HEK293T (cell line): ENCODE data around the gene CADM4.

Experiments
- ARNT ChIP-seq: fragments of 450-650 bp; IDR thresholded peaks from 2 replicates; pipeline ENCODE4 v1.6.1; 2017; ENCODE audit warnings: mild to moderate bottlenecking
- BHLHE40 ChIP-seq: fragments of 450-650 bp; IDR thresholded peaks from 2 replicates; pipeline ENCODE4 v1.6.1; 2016; ENCODE audit warnings: mild to moderate bottlenecking, moderate library complexity, borderline replicate concordance
- CTBP1 ChIP-seq: fragments of 450-650 bp; IDR thresholded peaks from 2 replicates; pipeline ENCODE4 v1.6.1; 2016; ENCODE audit warnings: borderline replicate concordance
- ELF4 ChIP-seq: fragments of 450-650 bp; IDR thresholded peaks from 2 replicates; pipeline ENCODE4 v1.6.1; 2017; ENCODE audit warnings: antibody characterized with exemption
- FOXA1 ChIP-seq: fragments of 450-650 bp; IDR thresholded peaks from 2 replicates; pipeline ENCODE4 v1.6.1; 2016; ENCODE audit warnings: mild to moderate bottlenecking
- FOXK2 ChIP-seq: fragments of 450-650 bp; IDR thresholded peaks from 2 replicates; pipeline ENCODE4 v1.6.1; 2016; ENCODE audit warnings: mild to moderate bottlenecking
- FOXM1 ChIP-seq: fragments of 450-650 bp; IDR thresholded peaks from 2 replicates; pipeline ENCODE4 v1.6.1; 2017; ENCODE audit warnings: mild to moderate bottlenecking, borderline replicate concordance
- HDGF ChIP-seq: fragments of 450-650 bp; IDR thresholded peaks from 2 replicates; pipeline ENCODE4 v1.6.1; 2017; ENCODE audit warnings: antibody characterized with exemption, borderline replicate concordance
- L3MBTL2 ChIP-seq: fragments of 450-650 bp; conservative IDR thresholded peaks from 2 replicates; pipeline ENCODE4 v1.6.1; 2016; ENCODE audit warnings: mild to moderate bottlenecking
- NFRKB ChIP-seq: fragments of 450-650 bp; IDR thresholded peaks from 2 replicates; pipeline ENCODE4 v1.6.1; 2016; ENCODE audit warnings: mild to moderate bottlenecking, moderate library complexity
- SUZ12 ChIP-seq: fragments of 450-650 bp; IDR thresholded peaks from 2 replicates; pipeline ENCODE4 v1.6.1; 2016; ENCODE audit warnings: mild to moderate bottlenecking
- TARDBP ChIP-seq: fragments of 450-650 bp; IDR thresholded peaks from 2 replicates; pipeline ENCODE4 v1.6.1; 2016
- ZNF384 ChIP-seq: fragments of 450-650 bp; IDR thresholded peaks from 2 replicates; pipeline ENCODE4 v1.6.1; 2016

DNA sequence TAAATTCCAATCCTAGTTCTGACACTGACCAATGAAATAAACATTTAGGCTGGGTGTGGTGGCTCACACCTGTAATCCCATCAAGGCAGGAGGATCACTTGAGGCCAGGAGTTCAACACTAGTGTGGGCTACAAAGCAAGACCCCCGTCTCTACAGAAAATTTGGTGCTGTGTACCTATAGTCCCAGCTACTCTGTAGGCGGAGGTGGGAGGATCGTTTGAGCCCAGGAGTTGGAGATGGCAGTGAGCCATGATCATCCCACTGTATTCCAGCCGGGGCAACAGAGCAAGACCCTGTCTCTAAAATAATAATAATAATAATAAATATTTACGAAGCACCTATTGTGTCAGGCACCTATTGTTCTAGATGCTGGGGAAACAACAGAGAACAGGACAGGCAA lies 50.4 kb downstream of the CADM4 start:
- no peak for TF ChIP-seq ZNF384
- TF ChIP-seq FOXK2, result no peak
- no peak for TF ChIP-seq TARDBP
- TF ChIP-seq ELF4, result no peak
- TF ChIP-seq BHLHE40, result no peak
- TF ChIP-seq L3MBTL2, result no peak
- TF ChIP-seq FOXA1, result no peak
- no peak for TF ChIP-seq HDGF
- TF ChIP-seq SUZ12, result no peak
- TF ChIP-seq ARNT, result no peak
- TF ChIP-seq NFRKB, result no peak
- TF ChIP-seq FOXM1, result no peak
- TF ChIP-seq CTBP1, result no peak
